NCI-H460 (cell line): ENCODE measurements around the gene BCORL1. TPM values are rescaled to one million over a fixed set of nuclear protein-coding genes. Genes with fewer than 3 reads are reported as not detected.

Source experiments
- DNase-seq: peaks from one replicate; pipeline ENCODE4 v3.0.0-alpha.2; 2016; ENCODE audit warnings: low read depth; ENCODE audit errors: extremely low read depth
- total RNA-seq: library from RNA; depleted of rRNA; stranded (reverse); fragments of >200 nt; shearing (Covaris generic); gene quantifications from 2 replicates; pipeline ENCODE4 v1.2.3, GENCODE V29; 2014

Gene BCORL1
- total RNA-seq, 1 experiment from 2014 or later = 2.0 TPM

DNA sequence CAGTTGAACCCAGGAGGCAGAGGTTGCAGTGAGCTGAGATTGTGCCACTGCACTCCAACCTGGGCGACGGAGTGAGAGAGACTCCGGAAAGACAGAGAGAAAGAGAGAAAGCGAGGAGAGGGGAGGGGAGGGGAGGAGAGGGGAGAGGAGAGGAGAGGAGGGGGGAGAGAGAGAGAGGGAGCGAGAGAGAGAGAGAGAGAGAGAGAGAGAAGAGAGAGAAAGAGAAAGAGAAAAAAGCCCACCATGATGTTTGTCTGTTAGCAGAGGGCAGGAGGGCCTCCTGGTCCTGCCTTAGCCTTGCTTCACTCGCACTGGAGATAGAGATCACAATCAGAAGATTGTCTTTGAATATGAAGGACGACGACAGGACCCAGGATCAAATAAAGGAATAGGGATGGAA, 18.7 kb upstream of the BCORL1 start:
- DNase-seq = no peak

DNA sequence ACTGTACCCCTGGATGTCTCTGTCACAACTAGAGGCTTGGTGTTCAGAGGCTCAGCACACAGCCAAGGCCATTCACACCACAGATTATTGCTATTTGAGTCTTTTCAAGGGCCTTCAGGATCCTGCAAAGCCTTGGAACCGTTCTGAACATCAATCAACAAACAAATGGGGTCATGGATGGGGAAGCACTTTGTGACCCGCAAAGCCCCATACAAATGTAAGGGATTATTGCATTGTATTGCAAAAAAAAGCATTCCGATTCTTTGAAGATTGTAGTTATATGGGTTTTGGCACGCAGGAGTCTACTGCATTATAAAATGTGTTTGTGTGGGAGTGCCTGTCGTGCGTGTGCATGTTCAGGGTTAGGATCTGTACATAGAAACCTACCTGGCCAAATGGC, 17.3 kb upstream of the BCORL1 start:
- no peak for DNase-seq

DNA sequence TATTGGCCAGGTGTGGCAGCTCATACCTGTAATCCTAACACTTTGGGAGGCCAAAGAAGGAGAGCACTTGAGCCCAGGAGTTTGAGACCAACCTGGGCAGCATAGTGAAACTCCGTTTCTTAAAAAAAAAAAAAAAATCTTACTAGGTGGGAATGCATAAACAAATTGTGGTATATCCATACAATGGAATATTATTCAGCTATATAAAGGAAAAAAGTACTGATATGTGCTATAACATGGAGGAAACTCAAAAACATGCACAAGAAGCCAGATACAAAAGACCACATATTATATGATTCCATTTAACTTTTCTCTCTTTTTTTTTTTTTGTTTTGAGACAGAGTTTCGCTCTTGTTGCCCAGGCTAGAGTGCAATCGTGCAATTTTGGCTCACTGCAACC, 13.5 kb upstream of the BCORL1 start:
- DNase-seq = no peak

DNA sequence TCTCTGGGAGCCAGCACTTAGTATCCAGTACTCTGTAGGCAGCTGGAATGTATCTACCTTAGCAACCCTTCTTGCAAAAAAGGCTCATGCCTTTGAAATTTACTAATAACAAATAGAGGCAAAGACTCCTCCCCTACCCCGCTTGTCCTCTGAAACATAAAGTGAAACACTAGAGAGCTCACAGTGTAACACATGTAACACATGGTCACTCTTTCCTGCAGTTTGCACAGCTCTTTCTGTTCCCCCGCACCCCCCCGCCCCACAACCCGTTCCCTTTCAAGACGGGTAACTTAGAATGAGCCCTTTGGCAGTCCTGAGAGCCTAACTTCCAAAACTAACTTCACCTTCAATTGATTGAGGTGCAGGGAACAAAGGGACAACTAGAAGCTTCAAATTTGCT, 6.0 kb upstream of the BCORL1 start:
- no peak for DNase-seq

DNA sequence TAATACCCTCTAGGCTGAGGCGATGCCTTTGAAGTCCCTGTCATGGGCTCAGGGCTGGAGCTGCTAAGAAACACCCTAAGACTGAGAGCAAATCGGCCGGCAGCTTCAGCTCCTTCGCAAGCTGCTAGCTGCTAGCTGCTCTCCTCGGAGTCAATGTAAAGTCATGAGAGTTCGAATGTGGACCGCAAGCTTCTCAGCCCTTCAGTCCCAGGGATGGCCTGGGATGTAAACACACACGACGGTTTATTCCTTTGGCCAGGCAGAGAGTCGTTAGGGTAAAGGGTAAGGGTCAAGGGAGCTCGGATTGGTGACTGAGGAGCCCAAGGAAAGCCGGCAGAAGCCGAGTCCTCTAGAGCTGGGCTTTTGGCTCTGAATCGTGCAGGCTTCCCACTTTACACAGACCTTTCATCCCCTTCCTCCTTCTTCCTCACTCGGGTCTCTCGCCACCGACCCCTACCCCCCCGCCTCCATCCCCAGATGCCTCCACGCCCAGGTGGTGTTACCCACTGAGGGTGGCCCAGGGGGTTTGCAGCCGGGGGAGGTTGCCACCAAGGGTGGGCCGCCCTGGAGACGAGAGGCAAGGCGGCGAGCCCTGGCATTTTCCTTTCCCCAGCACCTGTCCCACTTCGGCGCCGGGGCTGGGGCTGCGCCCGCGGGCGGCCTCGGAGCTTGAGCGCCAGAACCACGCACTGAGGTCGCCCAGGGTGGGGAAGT, 3.1 kb upstream of the BCORL1 start:
- no peak for DNase-seq

DNA sequence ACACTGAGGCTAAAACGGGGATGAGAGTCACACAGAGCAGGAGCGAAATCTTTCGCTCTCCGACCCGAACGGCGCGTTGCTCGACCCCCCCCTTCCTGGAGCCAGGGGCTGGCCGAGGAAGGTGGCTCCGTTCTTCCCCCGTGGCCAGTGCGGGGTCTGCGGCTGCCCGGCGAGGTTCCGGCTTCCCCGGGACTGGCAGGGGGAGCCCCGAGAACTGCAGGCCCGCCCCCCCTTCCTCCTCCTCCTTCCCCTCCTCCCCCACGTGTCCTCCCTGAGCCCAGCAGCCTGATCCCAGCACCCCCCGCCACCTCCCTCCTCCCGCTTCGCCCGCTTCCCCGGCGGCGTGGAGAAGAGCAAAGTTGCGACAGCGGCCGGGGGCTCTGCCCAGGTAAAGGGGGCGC, 2.4 kb upstream of the BCORL1 start:
- DNase-seq = no peak

DNA sequence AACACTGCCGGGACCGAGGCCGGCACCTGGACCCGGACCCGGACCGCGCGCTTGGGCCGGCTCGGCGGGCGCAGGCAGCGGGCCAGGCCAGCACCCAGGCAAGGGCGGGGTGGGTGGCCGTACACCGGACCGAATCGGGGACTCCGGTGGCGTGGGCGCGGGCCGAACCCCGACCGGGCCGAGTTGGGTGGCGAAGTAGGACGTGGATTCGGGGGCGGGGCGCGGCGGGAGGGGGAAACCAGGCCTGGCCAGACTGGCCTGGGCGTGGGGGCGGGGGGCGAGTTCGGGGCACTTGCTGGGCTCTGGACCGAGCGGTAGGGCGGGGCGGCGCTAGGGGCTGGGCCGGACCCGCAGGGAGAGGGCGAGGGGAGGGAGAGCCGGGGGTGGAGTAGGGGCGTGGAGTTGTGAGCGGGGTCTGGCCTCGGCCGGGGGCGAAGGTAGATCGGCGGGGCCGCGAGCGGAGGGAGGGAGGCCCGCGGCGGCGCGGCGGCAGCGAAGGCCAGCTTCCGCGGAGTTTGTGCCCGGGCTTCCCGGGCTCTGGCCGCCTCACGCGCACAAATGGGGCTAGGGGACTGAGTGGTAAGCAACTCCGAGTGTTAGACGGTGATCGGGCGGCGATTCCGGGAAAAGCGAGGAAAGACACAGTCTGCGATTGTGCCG, 1.8 kb upstream of the BCORL1 start:
- DNase-seq = no peak

DNA sequence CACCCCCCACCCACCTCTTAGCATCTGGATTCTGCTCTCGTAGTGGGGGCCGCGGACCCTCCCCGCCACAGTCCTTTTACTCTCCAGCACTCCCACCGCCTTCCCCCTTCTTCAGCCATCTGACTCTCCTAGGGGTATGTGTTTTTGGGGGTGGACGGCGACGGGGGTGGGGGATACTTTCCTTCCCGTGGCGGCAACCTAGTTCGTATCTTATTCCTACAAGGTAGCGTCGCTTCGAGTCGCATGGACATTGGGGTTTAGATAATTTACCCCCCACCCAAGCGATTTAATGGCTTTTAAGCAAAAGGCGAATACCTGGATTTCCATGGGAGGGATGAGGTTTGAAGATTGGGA, 1.3 kb upstream of the BCORL1 start:
- no peak for DNase-seq

DNA sequence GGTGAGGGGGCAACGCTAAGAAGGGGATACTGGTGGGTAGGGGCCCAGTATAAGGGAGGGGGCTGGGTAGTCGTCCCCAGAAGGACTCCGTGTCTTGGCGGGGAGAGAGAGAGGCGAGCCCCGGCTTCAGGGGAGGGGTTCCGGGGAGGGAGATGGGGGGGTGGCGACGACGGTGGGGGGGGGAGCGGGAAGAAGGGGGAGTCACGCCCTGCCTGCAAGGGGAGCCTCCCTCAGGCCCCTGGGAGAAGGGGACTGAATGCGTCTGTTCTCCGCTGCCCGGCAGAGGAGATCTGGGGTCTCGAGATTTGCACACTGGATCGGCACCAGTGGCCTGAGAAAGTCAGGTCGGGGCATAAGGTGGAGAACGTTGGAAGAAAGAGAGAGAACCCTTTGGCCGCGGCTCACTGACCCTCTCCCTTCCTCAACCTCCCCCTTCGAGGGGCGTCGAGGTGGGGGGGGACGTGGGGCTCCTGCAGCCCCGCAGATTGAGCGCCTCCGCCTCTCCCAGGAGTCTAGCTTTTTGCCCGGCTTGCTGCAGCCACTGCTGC, 609 bp upstream of the BCORL1 start:
- no peak for DNase-seq

DNA sequence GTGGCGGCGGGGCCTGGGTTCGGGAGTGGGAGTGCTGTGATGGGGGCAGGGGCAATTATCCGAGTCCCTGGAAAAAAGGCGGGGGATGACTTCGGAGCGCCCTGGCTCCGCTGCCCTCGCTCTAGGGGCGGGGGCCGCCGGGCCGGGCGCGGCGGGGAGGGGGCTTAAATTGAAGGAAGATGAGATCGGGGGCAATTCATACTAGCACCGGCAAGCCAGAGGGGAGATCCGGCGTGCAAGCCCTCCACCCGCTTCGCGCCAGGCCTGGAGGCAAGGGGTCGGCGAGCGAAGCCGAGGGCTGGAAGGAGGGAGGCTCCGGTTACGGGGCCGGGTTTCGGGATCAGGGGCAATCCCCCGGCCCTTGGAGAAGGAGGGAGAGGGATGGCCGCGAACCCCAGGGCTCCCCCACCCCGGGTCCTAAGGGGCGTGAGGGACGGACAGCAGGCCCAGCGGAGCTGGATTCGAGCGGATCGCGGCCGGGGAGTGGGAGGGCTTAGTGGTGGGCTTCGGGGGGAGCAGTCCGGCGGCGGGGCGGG, 1.2 kb downstream of the BCORL1 start:
- no peak for DNase-seq

DNA sequence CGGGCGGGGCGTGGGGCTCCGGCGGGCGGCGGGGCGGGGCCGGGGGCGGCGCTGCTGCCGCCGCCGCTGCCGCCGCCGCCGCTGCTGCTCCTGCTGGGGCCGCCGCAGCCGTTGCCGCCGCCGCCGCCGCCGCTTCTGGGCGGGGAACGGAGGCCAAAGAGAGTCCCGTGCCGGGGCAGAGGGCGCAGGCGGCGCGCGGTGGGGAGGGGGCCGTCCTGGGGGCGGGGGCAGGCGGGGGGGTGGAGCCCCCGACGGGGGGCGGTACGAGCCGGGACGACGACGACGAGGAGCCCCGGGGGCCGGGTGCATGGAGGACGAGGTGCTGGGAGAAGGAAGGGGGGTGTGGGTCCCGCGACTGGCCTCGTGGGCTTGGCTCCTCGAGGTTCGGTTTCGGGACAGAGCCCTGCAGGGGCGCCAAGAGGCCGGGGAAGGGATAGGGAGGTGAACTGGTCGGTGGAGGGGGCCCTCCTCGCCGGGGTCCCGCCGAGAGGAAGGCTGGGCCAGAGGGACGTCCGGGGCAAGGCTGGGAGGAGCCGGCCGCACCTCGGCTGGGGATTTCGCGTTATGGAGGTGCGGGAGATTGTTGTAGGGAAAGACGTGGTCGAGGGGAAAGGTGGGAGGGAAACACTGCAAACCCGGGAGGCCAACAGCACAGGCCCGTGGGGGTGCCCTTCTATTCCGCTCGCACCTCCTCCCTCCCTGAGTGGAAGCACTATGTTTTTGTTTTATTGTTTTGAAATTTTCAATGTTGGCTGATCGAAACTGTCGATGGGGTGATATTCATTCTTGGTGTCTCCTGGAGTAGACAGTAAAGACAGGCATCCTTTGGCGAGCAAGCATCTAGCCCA, 1.9 kb downstream of the BCORL1 start:
- DNase-seq = no peak

DNA sequence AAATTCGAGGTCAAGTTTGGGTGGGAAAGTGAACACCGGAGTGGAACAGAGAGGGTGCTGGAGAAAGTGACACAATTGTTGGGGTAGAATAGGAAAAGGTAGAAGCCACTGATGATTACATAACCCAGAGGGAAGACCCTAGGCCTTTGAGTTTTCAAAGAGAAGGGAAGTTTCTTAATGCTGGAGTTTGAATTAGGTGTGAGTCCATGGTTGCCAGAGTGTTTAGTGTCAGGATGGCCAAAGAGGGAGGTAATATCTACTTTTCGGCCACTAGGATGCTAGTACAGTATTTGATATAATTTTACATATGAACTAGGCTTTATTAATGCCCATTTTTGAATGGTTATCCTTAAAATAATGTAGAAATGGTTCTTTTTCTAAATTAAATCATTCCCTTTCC, 5.4 kb downstream of the BCORL1 start:
- DNase-seq = no peak

DNA sequence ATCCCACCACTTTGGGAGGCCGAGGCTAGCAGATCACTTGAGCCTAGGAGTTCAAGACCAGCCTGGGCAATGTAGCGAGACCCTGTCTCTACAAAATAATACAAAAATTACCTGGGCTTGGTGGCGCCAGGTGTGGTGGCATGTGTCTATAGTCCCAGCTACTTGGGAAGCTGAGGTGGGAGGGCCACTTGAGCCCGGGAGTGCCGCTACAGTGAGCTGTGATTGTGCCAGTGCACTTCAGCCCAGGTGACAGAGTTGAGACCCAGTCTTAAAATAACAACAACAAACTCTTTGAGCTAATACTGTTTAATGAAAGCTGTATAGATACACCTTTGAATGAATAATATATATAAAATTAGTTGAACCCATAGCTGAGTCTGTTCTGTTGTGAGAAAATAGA, 9.7 kb downstream of the BCORL1 start:
- no peak for DNase-seq

DNA sequence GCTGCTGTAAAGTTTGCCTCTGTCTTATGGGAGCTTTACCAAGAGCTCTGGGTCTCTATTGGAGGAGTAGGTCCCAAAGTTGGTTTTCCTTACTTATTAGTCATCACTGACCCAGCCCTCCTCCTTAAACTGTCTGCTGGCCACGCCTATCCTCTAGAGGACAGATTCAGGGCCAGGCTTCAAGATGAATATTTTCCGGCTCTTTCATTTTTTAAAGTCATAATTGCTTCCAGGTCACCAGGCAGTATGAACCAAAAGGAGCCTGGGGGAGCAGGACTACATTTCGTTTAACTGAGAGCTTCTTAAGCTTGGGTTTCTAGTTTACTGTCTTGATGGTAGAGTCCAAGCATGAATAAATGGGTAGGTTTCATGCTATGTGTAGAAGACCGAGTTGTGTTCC, 13.7 kb downstream of the BCORL1 start:
- DNase-seq = no peak

DNA sequence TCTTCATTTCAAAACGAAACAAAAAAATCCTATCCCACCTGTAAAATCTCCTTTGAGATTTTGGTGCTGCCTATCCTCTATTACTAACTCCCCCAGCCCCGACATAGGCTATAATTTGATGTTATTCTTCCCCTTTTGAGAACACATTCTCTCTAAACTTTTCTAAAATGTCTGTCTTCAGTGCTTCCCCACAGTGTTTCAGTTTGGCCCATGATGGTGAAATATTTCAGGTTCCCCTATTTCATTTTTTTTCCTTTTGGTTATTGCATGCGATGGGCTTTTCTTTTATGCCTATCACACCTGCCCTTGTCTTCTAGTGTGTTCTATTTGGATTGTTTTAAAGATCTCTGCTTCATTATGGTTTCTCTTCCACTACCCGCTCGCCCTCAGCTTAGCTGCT, 14.7 kb downstream of the BCORL1 start:
- no peak for DNase-seq

DNA sequence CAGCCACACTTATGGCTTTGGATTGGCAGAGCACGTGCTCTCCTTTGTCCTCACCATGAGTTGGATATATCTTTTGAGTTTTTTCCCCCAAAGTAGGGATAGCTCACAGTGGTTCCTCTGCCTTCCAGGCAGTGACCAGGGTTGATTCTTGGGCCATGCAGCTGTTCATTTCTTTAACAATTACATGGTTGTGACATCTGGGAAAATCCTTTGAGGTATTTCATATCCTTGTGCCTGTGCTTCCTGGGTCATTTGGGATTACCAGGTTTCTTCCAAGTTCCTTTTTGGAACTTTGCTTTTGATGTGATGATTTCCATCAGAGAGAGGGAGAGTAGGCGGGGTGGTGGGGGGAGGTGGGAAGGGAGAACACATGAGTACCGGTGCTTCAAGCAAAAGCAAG, 15.6 kb downstream of the BCORL1 start:
- no peak for DNase-seq

DNA sequence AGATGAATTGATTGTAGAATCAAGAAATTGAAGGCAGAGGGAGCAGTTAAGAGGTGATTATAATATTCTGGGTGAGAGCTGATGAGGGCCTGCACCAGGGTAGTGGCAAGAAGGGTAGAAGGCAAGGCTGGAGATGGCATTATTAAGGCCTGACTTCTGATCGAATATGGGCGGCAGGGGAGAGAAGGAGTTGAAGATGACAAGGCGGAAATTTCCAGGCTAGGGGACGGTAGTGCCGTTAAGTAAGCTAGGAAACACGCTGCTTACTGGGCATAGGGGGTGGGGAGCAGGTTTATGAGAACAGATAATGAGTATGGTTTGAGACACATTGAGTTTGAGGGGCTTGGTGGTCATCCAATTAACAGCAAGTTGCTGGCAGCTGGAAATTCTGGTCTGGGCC, 19.5 kb downstream of the BCORL1 start:
- DNase-seq = no peak

DNA sequence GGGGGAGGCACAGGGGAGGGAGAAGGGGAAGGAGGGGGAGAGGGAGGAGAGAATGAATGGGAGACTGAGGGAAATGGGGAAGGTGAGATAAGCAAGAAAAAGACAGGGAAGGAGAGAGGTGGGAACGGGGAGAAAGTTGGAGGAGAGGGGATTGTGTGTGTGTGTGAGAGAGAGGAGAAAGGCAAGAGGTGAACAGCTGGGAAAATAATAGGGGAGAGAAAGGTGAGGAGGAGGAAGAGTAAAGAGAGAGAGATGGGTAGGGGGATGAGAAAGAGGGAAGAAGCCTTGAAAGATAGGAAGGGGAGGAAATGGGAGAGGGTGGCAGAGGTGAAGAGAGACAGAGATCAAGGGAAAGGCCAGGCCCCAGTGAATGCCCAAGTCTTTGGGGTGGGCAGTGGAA, 20.1 kb downstream of the BCORL1 start:
- no peak for DNase-seq

DNA sequence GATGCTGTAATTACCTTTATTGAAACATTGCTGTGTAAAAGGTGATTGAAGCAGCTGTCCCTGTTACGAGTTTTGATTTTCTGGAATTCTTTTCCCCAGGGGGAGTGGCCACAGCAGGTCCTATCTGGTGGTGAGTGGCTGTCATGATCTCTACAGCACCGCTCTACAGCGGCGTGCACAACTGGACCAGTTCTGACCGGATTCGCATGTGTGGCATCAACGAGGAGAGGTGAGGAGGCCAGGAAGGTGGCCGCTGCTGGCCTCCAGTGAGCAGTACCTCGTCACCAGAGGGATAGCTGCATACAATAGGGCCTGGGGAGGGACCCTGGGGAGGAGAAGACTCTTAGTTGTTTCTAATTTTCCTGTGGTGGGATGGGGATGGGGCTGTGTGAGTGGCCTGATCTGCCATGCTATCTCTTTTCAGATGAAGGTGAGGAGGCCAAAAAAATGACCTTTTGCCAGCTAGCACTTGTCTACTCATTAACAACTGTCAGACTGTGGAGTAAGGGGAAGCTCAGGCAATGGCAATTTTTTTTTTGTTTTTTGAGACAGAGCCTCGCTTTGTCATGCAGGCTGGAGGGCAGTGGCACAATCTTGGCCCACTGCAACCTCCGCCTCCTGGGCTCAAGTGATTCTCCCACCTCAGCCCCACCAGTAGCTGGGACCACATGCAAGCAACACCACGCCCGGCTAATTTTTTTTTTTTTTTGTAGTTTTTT, 22.8 kb downstream of the BCORL1 start:
- no peak for DNase-seq

DNA sequence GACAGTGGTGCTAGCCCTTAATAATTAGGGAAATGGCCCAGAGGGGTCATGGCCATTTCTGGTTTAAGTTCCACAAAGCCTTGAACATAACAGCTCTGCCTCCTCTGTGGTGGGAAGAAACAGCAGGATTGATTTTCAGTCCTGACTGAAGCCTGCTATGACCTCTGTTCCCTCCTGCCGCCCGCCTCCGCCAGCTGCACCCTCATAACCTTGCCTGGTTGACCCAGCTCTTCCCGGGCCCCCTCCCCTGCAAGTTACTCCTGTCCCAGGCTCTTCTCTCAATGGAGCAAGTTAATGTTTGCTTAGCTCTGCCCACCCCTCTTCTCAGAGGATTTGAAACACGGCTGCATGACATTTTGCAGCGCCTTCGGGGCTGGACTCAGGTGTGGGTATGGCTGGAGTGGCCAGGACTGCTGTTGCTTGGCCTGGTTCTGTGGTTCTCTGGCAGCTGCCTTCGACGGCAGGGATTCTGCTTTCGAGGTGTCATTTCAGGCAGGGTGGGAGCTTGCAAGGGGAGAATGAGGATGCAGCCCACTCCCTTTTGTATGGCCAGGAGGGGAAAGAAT, 27.3 kb downstream of the BCORL1 start:
- no peak for DNase-seq
